ENCODE results near the gene SNAPIN. TPM values are rescaled to one million over a fixed set of nuclear protein-coding genes. Genes with fewer than 3 reads are reported as not detected.
A peak's percentile ranks its signal among the peaks of the same experiment; 100 is the strongest.

The SNAPIN gene, protein sequence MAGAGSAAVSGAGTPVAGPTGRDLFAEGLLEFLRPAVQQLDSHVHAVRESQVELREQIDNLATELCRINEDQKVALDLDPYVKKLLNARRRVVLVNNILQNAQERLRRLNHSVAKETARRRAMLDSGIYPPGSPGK
- 10 to 100 TPM; 44.5 to 50.4 (median 46.6) TPM for polyA plus RNA-seq (ENCODE audit: insufficient read length in 10 of 10)
- long read RNA-seq, donor 1, transcript SNAPIN-201 (4 exons, 1,030 nt) = major isoform, 26 of 35 reads
- long read RNA-seq, donor 1, partial matches to known transcripts = 0 of 35 reads
- long read RNA-seq, donor 1, other reads (novel, unspliced or antisense) = 6 of 35 reads
- long read RNA-seq, donor 2, transcript SNAPIN-202 (3 exons, 922 nt) = minor isoform, 7 of 52 reads
- long read RNA-seq, donor 2, transcript SNAPIN-201 (4 exons, 1,030 nt) = major isoform, 19 of 52 reads
- long read RNA-seq, donor 2, partial matches to known transcripts = 15 of 52 reads
- long read RNA-seq, donor 2, other reads (novel, unspliced or antisense) = 9 of 52 reads
- long read RNA-seq, donor 3 = 0 reads
- long read RNA-seq, donor 4, transcript SNAPIN-201 (4 exons, 1,030 nt) = major isoform, 21 of 28 reads
- long read RNA-seq, donor 4, partial matches to known transcripts = 0 of 28 reads
- long read RNA-seq, donor 4, other reads (novel, unspliced or antisense) = 5 of 28 reads
- long read RNA-seq, donor 5, transcript SNAPIN-202 (3 exons, 922 nt) = minor isoform, 9 of 54 reads
- long read RNA-seq, donor 5, transcript SNAPIN-201 (4 exons, 1,030 nt) = major isoform, 38 of 54 reads
- long read RNA-seq, donor 5, partial matches to known transcripts = 0 of 54 reads
- long read RNA-seq, donor 5, other reads (novel, unspliced or antisense) = 6 of 54 reads
- long read RNA-seq, donor 6, transcript SNAPIN-201 (4 exons, 1,030 nt) = major isoform, 33 of 72 reads
- long read RNA-seq, donor 6, partial matches to known transcripts = 29 of 72 reads
- long read RNA-seq, donor 6, other reads (novel, unspliced or antisense) = 6 of 72 reads
- long read RNA-seq, donor 7, transcript SNAPIN-201 (4 exons, 1,030 nt) = major isoform, 13 of 20 reads
- long read RNA-seq, donor 7, partial matches to known transcripts = 0 of 20 reads
- long read RNA-seq, donor 7, other reads (novel, unspliced or antisense) = 0 of 20 reads
- long read RNA-seq, donor 8, transcript SNAPIN-201 (4 exons, 1,030 nt) = major isoform, 14 of 19 reads
- long read RNA-seq, donor 8, partial matches to known transcripts = 0 of 19 reads
- long read RNA-seq, donor 8, other reads (novel, unspliced or antisense) = 0 of 19 reads
- long read RNA-seq, donor 9, partial matches to known transcripts = 0 of 3 reads
- long read RNA-seq, donor 9, other reads (novel, unspliced or antisense) = 0 of 3 reads

DNA sequence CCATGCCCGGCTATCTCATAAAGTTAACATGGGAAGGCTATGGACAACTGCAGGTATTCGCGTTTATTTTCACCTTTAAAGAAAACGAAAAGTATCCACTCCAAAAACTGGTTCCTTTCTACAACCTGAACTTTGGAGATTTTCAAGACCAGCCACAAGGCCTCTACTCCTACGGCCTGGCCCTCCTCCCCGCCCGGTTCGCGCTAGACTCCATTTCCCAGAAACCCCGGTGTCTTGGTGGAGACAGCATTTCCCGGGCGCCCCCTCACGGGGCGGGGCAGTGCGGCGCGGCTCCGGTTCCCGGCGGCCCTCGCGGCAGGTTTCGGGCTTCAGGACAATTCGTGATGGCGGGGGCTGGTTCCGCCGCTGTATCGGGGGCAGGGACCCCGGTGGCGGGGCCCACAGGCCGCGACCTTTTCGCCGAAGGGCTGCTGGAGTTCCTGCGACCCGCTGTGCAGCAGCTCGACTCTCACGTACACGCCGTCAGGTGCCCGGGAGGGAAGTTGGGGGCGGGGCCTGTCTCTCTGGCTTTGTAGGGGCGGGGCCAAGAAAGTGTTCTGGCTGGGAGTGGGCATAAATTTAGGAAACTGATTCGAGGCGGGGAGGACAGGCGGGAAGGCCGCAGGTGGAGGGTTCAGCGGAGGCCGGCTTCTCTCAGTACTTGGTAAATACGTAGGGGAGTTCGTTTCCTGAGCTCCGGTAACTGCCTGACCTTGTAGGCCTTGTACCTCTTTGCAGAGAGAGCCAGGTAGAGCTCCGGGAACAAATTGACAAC, at the start of gene SNAPIN:
Gene SNAPIN (plus strand): TSS at position 304 of the 775 bp plus-strand sequence. CDS start 41 bp downstream, at position 345.
- DNase-seq = peak; percentile 87 to 98 (median 95)

DNA sequence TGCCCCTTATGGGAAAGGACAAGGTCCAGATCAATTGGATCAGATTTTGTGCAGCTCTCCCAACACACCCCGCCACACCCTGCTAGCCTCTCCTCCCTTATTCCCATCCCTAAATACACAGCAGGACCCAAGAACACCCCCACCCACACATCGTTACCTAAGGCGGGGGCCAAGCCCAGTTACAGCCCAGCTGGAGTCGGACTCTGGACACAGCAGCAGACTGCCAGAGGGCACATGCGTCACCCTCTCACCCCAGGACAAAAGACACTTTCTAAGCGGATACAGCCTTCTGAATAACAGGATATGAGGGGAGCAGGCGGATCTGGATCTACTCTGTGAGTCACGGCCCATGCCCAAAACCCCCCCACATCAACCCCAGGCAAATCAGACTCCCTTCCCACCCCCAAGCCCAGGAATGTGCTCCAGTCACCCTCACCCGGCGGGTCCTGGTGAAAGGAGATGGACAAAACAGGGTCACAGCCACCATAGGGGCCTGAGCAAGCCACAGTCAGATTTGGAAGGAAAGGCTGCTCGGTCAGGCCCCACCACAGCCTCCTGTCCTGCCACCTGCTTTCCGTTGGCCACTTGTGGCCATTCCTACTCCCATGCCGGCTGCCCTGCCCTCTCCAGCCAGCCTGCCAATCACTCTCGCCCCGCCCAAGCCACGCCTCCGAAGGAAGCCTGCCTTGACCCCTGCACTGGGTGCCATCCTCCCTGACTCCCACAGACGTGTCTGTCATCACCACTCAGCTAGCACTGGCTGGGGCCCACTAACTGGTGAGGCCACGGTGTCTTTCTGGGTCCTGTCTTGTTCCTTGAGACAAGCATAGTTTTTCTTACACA, 49.5 kb upstream of the SNAPIN start:
- DNase-seq = peak in 2 of 3 donors; percentile 61 to 71

DNA sequence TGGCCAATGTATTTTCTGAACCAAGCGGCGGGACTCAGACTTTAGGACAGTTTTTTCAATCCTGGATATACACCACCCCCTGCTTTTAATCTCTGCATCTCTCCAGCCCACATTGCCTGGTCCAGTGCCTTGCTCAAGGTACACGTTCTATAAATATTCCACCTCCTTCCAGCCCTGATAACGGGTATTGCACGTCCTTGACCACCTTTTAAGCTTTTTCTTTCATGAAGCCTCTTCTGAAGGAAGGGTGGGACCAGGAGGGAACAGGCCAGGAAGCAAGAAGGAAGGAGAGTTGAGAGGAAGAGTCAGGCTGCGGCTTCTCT, 49.0 kb upstream of the SNAPIN start:
- DNase-seq = no peak

DNA sequence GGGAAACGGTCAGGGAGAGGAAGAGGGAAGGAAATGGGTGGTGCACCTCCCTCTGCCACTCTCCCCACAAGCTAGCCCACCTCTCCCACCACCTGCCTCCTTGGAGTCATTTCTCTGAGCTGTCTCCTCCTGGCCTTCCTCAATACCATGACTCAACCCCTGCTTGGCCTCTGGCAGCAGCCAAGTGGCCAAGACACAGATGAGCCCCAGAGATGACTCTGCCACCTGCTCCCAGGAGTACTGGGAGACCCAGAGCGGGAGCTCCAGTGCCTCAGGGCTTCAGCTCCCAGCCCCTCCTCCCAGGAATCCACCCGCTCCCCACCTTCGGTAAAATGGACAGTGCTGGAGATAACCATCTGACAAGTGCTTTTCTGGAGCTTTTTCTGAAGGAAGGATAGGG, 48.2 kb upstream of the SNAPIN start:
- DNase-seq = no peak

DNA sequence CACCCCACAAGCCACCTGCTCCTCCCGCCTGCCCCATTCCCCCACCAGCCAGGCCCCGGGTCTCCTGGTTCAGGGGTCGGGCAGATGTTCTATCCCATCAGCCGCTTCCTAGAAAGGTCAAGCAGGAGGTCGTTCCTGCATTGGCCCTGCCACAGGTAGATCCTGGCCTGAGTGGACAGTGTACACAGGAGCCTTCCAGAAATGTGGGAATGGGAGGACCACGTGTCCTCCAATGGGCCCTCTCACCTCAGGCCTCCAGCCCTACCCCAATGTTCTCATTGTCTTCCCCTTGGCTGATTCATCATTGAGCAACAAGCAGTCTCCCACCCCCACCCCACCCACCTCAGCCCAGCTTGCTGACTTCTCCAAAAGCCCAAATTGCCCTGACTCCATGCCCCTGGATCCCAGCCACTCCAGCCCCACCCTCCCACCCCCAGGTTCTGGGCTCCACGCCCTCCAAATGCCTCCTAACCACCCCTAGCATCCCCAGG, 47.6 kb upstream of the SNAPIN start:
- DNase-seq = no peak

DNA sequence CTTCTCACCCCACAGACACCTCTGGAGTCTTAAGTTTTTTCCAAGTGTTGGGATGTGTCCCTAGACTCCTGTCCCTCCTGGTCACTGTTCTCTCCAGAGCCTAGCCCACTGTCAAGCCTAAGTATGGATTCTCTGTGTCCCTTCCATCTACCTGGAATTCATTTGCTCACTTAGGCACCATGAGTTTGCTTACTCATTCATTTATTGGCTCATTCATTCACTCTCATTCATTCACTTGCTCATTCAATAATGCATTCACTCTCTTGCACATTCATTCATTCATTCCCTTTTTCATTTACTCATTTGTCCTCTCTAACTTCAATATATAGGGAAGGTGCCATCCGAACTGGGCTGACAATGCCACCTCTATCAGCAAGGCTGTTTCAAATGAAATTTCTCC, 47.1 kb upstream of the SNAPIN start:
- DNase-seq = no peak

DNA sequence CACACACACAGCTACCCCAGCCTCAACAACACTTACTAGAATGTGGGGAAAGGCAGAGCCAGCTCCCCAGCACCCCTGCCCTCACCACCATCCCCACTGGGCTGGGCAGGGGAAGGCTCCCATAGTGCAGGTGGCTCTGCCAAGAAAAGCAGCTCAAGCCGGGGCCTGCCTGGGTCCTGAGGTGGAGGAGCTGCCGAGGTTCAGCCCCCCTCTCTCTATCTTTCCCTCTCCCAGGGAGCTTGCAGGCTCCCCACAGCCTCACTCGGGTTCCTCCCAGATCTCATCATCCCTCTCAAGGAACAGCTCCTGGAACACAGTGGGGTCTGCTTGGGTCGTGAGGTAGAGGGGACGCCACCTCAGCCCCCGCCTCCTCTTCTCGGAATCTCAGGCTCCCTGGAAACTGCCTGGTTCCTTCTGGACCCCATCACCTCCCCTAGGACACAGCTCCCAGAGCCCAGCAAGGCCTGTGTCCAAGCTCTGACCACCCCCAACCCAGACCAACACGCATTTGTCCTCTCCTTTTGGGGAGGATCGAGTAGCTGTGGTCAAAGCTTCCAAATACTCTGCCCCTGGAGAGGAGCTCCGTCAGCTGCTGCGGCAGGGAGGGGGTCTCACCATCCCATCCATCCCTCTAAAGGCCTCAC, 46.3 kb upstream of the SNAPIN start:
- DNase-seq = peak in 1 of 3 donors; percentile 78

DNA sequence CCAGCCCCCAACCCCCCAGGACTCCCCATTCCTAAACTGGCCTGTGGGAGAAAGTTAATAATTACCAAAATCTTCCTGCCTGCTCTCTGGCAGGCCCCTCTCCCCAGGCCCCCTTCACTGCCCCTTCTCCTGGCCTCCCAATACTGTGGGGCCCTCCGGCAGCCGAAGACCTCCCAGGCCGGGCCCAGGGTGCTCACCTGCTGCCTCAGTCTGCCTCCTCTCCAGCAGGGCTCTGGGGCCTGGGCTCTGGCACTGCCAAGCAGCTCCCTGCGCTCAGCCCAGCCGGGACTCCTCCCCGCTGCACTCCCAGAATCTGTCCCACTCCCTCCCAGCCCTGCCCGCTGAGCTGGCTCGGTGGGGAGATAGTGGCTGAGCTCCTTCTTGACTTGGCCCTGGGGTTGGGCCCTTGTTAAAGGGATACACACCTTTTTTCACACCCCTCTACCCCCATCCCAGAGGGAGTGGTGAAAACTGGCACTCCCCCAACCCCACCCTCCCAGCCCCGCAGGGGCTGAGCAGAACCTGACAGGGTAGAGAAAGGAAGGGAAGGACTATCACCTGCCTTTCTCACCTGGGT, 45.7 kb upstream of the SNAPIN start, which contains the start of gene S100A16:
Gene S100A16 (minus strand): TSS at position 383 of the 577 bp plus-strand sequence. CDS start 4,986 bp downstream, outside the sequence.
- peak in 1 of 3 donors; percentile 86 for DNase-seq

DNA sequence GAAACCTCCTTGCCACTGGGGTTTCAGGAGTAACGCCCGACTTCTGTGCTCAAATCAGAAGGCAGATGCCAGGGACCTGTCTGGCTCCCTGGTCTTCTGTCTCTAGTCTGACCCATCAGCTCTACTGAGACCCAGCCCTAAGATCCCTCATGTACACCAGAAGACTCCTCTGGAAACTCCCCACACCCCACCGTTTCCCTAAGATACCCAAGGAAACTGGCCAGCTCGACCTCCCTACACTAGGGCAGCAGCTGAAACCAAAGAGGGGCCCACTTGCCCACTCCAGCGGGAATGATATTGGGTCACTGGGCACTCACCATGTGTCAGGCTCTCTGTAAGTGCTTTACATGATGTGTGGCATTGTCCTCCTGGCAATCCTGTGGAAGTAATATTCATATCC, 45.1 kb upstream of the SNAPIN start:
- no peak for DNase-seq

DNA sequence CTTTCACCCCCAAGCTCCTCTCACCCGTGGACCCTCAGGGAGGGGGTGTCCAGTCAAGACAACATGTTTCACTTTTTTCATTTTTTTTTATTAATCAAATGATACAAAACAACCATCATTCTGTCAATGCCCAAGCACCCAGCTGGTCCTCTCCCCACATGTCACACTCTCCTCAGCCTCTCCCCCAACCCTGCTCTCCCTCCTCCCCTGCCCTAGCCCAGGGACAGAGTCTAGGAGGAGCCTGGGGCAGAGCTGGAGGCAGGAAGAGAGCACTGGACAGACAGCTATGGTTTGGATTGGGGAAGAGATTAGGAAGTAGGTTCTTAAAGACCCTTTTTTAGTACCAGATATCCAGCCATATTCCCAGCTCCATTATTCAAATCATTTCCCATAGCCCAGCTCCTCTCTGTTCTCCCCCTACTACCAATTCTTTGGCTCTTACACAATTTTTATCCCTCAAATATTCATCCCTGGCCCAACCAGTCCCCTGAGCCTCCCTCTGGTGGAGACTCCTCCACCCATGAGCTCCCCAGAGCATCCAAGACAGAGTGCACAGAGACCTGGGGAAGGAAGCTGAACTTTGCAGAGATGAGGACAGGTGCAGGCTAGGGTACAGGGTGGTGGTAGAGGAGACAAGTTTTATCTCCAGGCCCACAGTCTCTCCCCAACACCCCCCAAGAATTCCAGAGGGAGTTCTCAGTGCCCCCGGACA, 44.2 kb upstream of the SNAPIN start:
- no peak for DNase-seq

DNA sequence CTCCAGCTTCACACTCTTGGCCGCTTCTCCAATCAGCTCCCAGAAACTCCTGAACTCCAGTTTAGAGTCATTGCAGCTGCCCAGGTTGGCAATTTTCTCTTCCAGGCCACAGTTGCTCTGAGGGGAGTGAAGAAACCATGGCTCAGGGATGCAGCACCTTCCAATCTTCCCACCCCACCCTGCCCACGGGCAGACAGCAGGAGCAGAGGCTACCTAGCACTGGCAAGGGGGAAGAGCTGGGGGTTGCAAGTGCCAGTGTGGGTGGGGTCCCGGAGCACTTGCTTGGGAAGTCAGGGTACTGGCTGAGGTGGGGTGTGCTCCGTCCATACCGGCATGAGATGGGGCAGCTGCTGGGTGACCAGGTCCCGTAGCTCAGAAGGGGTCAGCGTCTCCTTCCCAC, 43.6 kb upstream of the SNAPIN start:
- DNase-seq = no peak

DNA sequence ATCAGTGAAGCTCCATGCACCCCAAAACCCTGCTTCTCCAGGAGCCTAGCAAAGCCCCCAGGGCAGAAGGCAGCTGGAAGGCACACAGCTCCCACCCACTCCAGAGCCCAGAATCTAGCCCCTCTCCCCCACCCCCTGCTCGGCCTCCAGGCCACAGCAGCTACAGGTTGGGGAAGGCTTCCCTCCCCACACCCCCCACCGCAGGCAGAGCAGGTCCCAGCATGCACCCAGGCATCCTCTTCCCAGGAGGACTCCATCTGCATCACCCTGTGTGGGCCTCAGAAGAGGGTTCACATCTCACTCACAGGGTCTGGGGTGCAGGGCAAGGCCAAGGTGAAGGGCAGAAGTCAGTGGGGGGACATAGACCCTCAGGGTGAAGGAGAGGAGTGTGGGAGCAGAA, 43.1 kb upstream of the SNAPIN start:
- DNase-seq = no peak

DNA sequence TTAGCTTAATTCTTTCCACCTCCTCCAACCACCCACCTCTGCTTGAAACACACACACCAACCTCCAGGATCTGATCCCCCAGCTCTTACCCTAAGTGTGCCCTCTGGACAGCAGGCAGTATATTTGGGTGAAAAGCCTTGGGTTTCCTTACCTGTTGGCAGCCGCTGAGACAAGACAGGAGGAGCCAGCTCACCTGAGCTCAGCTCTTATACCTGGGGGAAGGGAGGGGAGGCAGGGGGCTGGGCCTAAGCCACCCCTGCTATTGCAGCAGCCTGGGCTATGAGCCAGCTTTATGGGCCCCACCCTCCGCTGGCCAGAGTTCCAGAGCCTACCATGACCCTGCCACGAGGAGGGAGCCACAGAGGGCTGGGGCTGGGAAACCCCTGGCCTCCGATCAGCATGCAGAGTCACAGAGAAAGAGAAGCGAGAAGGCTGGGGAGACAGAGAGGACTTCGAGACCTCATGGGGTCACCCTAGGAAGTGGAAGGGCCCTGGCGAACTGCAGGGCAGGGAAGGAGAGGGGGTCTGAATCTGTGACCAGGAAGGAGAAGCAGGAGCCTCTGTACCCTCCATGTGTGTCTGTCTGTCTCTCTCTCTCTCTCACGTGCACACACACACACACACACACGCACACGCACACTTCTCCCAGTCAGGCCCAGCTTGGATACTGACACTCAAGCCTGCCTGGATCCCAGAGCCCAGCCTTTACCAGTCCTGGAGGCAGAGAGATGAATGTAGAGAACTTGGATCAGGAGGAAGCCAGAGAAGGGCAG, 42.2 kb upstream of the SNAPIN start, which contains the start of gene S100A14:
Gene S100A14 (minus strand): TSS at position 182 of the 773 bp plus-strand sequence. CDS start 467 bp downstream, outside the sequence.
- DNase-seq = no peak

DNA sequence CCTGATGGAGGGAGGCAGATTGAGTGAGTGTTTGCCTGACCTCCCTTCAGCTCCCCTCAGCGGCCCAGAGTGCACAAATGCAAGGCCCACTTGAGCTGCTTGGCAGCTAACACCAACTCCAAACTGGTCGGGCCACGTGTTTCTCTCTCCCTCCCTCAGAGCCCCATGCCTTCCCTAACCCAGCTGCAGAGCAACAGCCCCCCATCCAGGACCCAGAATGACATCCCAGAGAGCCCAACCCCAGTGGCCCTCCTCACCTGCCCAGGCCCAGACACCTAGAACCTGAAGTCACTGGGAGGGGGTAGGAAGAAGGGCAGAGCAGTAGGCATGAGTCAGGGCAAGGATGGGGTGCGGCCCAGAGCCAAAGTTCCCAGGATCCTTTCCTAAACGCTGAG, 41.6 kb upstream of the SNAPIN start:
- DNase-seq = no peak

DNA sequence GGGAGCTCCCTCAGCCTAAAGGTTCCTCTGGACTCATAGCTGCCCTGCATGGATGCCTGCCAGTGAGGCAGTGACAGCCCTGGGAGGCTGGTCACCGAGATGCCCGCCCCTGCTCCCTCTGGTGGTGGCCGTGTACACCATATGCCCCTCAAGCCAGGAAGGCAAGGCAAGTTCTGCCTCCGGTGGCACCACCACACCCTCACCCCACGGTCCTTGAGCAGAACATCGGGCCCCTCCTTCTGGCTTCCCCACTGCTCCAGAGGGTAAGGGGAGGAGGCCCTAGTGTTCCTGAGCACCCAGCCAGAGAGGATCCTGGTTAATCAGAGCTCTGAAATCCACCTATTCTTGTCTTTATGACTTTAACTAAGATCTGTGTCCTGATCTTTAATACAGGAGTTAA, 40.8 kb upstream of the SNAPIN start:
- DNase-seq = peak in 1 of 3 donors; percentile 64

DNA sequence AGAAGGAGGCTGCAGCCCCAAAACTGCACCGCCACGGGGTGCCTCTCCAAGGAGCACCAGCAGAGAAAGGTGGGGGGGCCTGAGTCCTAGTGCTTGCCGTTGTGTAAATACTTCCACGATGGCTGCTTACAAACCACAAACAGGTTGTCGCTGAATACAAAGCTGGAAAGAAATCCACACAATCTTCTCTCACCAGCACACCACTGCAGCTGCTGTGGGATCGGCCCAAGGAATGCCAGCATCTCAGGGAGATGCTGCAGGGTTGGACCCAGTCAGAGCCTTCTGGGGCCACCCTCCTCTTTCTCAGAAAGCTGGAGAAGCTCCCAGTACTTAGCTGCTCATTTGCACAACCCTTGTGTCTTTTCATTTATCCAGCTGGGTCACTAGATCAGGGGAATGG, 39.3 kb upstream of the SNAPIN start:
- DNase-seq = no peak

DNA sequence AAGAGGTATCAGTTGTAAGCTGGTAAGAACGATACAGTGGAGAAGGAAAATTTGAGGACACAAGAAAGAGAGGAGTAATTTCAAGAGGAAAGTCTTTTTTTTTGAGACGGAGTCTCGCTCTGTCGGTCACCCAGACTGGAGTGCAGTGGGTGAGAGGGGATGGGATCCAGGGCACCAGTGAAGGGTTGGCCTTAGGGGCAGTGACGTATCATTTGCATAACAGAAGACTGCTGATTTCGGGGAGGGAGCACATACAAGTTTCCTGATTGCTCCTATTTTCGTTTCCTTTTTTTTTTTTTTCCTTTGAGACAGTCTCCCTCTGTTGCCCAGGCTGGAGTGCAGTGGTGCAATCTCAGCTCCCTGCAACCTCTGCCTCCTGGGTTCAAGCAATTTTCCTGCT, 35.4 kb upstream of the SNAPIN start:
- DNase-seq = no peak
